ENCODE results near the gene PLCB4. TPM values are rescaled to one million over a fixed set of nuclear protein-coding genes. Genes with fewer than 3 reads are reported as not detected.

Gene PLCB4
- total RNA-seq, 4 donors from 2014 or later, result 17.4 to 264 (median 28.1) TPM

DNA sequence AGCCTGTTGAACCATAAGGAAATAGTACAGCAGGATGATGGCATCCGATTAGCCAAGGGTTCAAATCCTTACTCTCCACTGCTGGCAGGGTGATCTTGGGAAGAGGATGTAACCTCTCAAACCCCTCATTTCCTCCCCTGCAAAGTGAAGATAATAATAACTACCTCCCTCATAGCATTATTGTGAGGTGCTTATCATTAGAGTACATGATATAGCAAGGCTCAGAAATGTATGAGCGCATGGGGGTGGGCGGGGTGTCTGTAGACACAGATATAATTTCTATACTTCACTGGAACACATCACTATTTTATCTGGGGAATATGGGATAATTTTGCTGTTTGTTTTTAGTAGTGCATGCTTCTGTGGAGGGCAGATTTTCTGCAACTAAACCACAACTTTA, 355.7 kb downstream of the PLCB4 start:
- H3K9me3 ChIP-seq, result no peaks in the 10 kb centered on the region
- H3K27me3 ChIP-seq, result no peaks in the 10 kb centered on the region
- TF ChIP-seq, protein P1, sequence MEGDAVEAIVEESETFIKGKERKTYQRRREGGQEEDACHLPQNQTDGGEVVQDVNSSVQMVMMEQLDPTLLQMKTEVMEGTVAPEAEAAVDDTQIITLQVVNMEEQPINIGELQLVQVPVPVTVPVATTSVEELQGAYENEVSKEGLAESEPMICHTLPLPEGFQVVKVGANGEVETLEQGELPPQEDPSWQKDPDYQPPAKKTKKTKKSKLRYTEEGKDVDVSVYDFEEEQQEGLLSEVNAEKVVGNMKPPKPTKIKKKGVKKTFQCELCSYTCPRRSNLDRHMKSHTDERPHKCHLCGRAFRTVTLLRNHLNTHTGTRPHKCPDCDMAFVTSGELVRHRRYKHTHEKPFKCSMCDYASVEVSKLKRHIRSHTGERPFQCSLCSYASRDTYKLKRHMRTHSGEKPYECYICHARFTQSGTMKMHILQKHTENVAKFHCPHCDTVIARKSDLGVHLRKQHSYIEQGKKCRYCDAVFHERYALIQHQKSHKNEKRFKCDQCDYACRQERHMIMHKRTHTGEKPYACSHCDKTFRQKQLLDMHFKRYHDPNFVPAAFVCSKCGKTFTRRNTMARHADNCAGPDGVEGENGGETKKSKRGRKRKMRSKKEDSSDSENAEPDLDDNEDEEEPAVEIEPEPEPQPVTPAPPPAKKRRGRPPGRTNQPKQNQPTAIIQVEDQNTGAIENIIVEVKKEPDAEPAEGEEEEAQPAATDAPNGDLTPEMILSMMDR (IDR thresholded peaks at IDR 0.05), result no peak
- TF ChIP-seq POLR2A (IDR thresholded peaks at IDR 0.05), result no peak
- intact Hi-C loops (cut with DNase I; ENCODE audit: low total_unique reads), result no loop called here
- H3K4me1 ChIP-seq, result no peaks in the 10 kb centered on the region
- H3K4me3 ChIP-seq, result no peak overlapping the region
- H3K36me3 ChIP-seq, result no peaks in the 10 kb centered on the region
- no peak overlapping the region for H3K27ac ChIP-seq
- no peak for DNase-seq

DNA sequence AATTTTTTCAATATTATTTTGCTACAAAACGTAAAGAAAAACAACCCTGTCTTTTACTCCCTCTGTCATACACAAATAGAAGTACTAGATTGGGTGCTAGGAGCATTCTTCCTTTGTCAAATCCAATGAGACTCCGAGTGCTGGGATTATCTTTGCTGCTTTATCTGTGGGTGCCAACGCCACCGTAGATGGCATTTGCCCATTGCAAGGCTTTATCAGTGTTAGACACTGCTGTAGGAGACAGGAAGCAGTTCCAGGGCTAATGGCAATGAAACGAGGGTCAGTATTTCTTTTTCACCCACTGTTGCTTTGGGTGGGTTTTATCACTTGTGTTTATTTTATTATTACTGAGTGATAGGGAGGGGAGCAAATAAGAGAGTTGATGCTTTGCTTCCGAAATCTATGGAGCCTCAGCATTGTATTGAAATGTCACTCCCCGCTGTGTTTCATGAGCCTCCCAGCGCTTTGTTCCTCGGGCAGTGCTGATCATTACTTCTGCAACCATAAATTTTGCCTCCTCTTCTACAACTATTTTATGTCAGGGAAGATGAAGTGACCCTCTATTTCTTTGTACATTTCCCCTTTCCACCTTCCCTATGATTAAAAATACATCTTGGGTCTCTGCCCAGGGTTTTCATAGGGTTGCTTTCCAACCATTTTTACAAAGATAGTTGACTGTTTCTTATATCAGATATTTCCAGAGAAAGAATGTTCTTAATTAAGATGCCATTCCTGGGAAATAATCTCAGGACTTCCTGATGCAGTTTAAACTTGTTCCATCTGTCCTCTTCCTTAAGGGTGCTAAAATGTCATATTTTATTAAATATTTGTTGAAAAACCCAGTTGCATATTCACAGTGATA, 358.8 kb downstream of the PLCB4 start:
- Histone ChIP-seq H3K36me3 (no peaks in the 10 kb centered on the region), H3K27me3 (no peaks in the 10 kb centered on the region), H3K4me3 (no peak overlapping the region), H3K27ac (no peak overlapping the region), H3K4me1 (no peaks in the 10 kb centered on the region), H3K9me3 (no peaks in the 10 kb centered on the region)
- intact Hi-C loops (cut with DNase I; ENCODE audit: low total_unique reads), result no loop called here
- TF ChIP-seq, protein P1 (IDR thresholded peaks at IDR 0.05), result no peak
- no peak for TF ChIP-seq POLR2A (IDR thresholded peaks at IDR 0.05)
- no peak for DNase-seq

DNA sequence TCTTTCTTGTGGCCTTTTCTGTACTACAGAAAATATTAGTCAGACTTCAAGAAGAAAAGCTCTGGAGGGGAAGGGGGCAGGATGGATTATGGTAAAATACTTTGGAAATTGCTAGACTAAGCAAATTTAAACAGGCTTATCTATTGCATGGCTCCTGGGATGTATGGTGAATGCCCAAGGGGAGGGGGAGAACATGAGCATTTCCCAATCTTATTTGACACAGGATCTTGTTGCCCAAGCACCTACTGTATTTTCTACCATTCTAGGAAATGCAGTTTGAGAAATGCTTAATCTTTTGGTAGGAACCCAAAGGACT, 359.4 kb downstream of the PLCB4 start:
- no peak for DNase-seq

DNA sequence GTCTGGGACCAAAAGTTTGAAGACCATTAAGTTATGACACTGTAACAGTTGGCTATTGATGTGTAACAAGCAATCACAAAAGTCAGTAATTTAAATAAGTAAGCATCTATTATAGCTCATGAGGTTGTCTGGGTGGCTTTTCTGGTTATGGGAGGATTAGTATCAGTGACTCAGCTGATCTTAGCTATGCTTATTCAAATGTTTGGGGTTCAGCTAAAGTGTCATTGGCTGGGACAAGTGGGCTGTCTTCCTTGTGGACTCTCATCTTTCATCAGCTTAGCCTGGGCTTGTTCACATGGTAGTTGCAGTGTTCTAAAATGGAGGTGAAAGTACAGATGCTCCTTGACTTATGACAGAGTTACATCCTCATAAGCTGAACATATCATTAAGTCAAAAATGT, 370.9 kb downstream of the PLCB4 start:
- intact Hi-C loops (cut with DNase I; ENCODE audit: low total_unique reads), result no loop called here
- H3K27me3 ChIP-seq, result no peaks in the 10 kb centered on the region
- no peaks in the 10 kb centered on the region for H3K36me3 ChIP-seq
- H3K4me1 ChIP-seq, result no peaks in the 10 kb centered on the region
- TF ChIP-seq POLR2A (IDR thresholded peaks at IDR 0.05), result no peak
- TF ChIP-seq, protein P1 (IDR thresholded peaks at IDR 0.05), result no peak
- H3K27ac ChIP-seq, result no peak overlapping the region
- no peaks in the 10 kb centered on the region for H3K9me3 ChIP-seq
- H3K4me3 ChIP-seq, result no peak overlapping the region
- DNase-seq, result no peak

More for the DNA sequence above, 359.4 kb downstream of the PLCB4 start:
- Histone ChIP-seq H3K9me3 (no peaks in the 10 kb centered on the region), H3K27ac (no peak overlapping the region), H3K36me3 (no peaks in the 10 kb centered on the region), H3K4me3 (no peak overlapping the region), H3K27me3 (no peaks in the 10 kb centered on the region), H3K4me1 (no peaks in the 10 kb centered on the region)
- intact Hi-C loops (cut with DNase I; ENCODE audit: low total_unique reads), result no loop called here
- no peak for TF ChIP-seq POLR2A (IDR thresholded peaks at IDR 0.05)

DNA sequence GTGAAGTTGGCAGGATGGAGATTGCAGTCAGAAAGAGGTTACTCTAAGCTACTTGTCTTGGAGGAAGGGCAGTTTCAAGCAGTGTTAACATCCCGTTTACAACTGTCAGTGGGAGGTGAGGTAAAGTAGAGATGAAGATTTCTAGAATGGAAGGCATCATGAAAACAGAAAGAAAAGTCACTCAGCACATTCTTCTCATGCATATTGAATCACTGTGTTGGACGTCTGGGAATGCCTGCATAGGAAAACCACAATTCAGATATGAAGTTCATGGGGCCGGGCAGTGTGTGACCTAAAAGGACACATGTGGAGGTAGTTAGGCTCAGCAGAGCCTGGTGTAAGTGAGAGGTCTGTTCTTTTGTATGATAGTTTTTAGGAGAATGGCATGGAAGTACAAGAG, 372.0 kb downstream of the PLCB4 start:
- no peak for DNase-seq
- no peaks in the 10 kb centered on the region for H3K4me1 ChIP-seq
- no peak overlapping the region for H3K4me3 ChIP-seq
- H3K36me3 ChIP-seq, result no peaks in the 10 kb centered on the region
- no peak overlapping the region for H3K27ac ChIP-seq
- H3K9me3 ChIP-seq, result no peaks in the 10 kb centered on the region
- no peaks in the 10 kb centered on the region for H3K27me3 ChIP-seq
- TF ChIP-seq POLR2A (IDR thresholded peaks at IDR 0.05), result no peak
- TF ChIP-seq, protein P1 (IDR thresholded peaks at IDR 0.05), result no peak
- intact Hi-C loops (cut with DNase I; ENCODE audit: low total_unique reads), result no loop called here
